Naive B cell (primary cell): ENCODE data around the gene FAM53C. TPM values are rescaled to one million over a fixed set of nuclear protein-coding genes. Genes with fewer than 3 reads are reported as not detected.
"Not testable (repeated sequence)": the region's sequence is repeated elsewhere in the genome, so short reads cannot be mapped to it uniquely, and the experiment has no call there.

Experiments
- ATAC-seq, 2 donors: fragments of 150-1000 bp; cut with Tn5 transposase; 2 replicates each; pipeline ENCODE4 v1.10.0; 2021; ENCODE audit warnings: low read depth in 2 of 2, mild to moderate bottlenecking in 2 of 2, moderate library complexity in 2 of 2
- DNase-seq: peaks from one replicate; pipeline ENCODE4 v3.0.0; 2022
- H3K27ac Mint-ChIP-seq, 6 donors: one replicate each; pipeline ENCODE4 v1.8.0; 2020 to 2022; ENCODE audit warnings: mild to moderate bottlenecking in 6 of 6, mixed read lengths in 6 of 6, moderate library complexity in 5 of 6, inconsistent platforms in 2 of 6
- H3K27me3 Mint-ChIP-seq, 3 donors: one replicate each; pipeline ENCODE4 v1.8.0; 2021 to 2022; ENCODE audit warnings: mixed read lengths in 3 of 3, mild to moderate bottlenecking in 1 of 3
- H3K36me3 Mint-ChIP-seq, 2 donors: one replicate each; pipeline ENCODE4 v1.8.0; 2020 to 2022; ENCODE audit warnings: mixed read lengths in 2 of 2, inconsistent platforms in 1 of 2, mild to moderate bottlenecking in 1 of 2
- H3K4me1 Mint-ChIP-seq, 3 donors: one replicate each; pipeline ENCODE4 v1.8.0; 2020 to 2022; ENCODE audit warnings: mixed read lengths in 3 of 3, inconsistent platforms in 1 of 3, mild to moderate bottlenecking in 1 of 3, moderate library complexity in 1 of 3
- H3K4me3 Mint-ChIP-seq, 8 donors: one replicate each; pipeline ENCODE4 v1.8.0; 2020 to 2022; ENCODE audit warnings: mild to moderate bottlenecking in 8 of 8, mixed read lengths in 8 of 8, moderate library complexity in 8 of 8, inconsistent platforms in 2 of 8
- H3K9me3 Mint-ChIP-seq, 7 donors: one replicate each; pipeline ENCODE4 v1.8.0; 2020 to 2022; ENCODE audit warnings: mixed read lengths in 7 of 7, mild to moderate bottlenecking in 5 of 7, inconsistent platforms in 2 of 7, moderate library complexity in 1 of 7
- polyA plus RNA-seq, 6 donors: library from polyadenylated mRNA; unstranded; fragments of 300-500 nt; fragmentation: Illumina TruSeq; gene quantifications; one replicate each; pipeline ENCODE4 v1.2.3, GENCODE V29; 2021; ENCODE audit warnings: low read depth in 6 of 6

FAM53C gene
- polyA plus RNA-seq, result 10 to 100 TPM; 24.2 to 37.9 (median 30.7) TPM

DNA sequence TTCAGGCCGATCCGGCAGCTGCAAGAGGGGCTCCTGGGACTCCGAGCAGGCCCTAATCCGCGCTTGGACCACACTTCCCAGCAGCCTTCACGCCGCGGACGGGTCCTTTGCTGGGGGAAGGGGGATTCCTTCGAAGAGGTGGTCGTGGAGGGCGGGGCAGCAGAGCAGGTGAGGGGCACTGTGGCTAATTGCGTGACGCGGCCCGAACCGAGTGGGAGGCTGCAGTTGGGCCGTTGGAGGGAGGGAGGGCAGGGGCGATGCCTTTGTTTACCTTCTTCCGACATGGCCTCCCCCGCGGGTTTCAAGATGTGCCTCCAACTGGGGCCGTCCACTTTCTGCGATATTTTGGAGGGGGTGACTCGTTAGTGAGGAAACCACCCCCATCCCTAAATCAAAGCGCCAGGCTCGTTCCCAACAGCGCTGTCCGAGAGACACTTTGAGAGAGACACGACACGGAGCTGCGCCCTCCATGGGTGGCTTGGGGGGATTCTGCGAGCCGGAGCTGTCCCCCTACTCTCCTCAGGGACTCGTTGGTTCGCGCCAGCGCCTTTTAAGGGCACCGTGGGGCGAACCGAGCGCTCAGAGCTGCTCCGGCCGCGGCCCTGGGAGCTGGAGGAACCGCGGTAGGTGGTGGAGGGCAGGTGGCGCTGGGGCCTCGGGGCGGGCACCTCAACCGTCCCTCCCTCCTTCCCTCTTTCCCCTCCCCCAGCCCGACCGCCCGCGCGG is at the start of gene FAM53C:
FAM53C (plus strand) TSS at position 582 of the 726 bp plus-strand sequence. CDS start 3,070 bp downstream, outside the sequence.
- Mint-ChIP-seq H3K4me3 (peak within 1 kb of the TSS; percentile 81 to 99 (median 96)), H3K27me3 (no peaks in the 10 kb centered on the region), H3K36me3 (peaks cover 0 to 9% of the 10 kb centered on the region in 2 donors), H3K27ac (peak within 1 kb of the TSS; percentile 99 to 100 (median 100)), H3K4me1 (peaks cover 35 to 37% (median 37%) of the 10 kb centered on the region in 3 donors), H3K9me3 (no peaks in the 10 kb centered on the region)
- peak; percentile 95 for DNase-seq
- peak; percentile 81 to 85 for ATAC-seq

DNA sequence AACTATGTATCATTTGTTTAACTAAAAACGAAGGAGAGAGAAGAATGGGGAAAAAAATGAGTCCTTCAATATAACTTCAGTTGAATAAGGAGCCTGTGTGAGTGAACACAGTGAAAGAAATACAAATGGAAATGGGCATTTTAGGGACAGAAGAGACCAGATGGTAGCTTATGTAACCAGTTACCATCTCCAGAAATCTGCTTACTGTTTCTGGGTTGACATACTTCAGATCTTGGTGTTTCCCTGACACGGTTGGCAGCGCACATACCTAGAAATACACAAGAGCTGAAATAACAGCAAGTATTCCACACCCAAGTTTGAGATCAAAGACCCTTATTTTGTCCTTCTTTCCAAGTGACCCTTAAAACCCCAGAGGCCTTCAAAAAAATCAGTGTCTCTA is 48.8 kb upstream of the FAM53C start:
- Mint-ChIP-seq H3K27ac (no peak overlapping the region), H3K27me3 (no peaks in the 10 kb centered on the region), H3K4me1 (peaks cover 0 to 2% (median 0%) of the 10 kb centered on the region in 3 donors), H3K36me3 (no peaks in the 10 kb centered on the region), H3K4me3 (no peak overlapping the region), H3K9me3 (no peaks in the 10 kb centered on the region)
- ATAC-seq (no peak), DNase-seq (no peak)

DNA sequence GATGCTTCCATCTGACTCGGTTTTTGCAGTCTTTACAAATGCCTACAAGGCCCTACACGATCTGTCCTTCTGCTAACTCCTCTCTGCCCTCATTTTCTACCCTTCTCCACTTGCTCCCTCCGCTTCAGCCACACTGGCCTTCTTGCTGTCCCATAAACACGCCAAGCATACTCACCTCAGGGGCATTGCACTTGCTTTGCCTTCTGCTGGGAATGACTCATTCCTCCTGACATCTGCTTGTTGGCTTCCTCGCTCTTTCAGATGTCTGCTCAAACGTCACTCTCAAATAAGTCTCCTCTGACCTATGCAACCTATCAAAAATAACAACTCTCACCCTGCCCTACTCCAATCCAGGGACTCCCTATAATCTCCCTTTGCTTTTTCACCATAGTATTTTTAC is 34.7 kb upstream of the FAM53C start:
- ATAC-seq, result no peak
- Mint-ChIP-seq H3K4me3 (no peak overlapping the region), H3K27ac (no peak overlapping the region)

DNA sequence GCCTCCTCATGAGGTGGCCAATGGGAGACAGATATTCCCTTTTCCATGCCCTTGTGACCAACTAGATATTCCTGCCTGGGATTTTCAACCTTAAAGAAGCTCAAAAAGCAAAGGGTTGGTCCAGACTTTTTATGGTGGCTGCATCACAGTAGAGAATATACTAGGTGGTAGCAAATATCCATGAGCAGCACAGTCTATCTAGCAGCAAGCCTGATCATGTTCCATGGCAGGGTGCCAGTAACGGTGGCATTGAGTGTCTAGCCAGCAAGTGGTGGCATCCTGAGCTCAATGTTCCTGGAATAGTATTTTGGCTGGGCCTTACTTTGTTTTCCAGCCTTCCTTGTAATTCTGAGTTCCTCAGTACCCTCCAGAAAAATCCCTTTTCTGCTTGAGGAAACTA is 32.3 kb upstream of the FAM53C start:
- no peaks in the 10 kb centered on the region for H3K4me1 Mint-ChIP-seq
- H3K27ac Mint-ChIP-seq, result no peak overlapping the region
- no peaks in the 10 kb centered on the region for H3K27me3 Mint-ChIP-seq
- no peak for DNase-seq
- no peak overlapping the region for H3K4me3 Mint-ChIP-seq
- H3K36me3 Mint-ChIP-seq, result no peaks in the 10 kb centered on the region
- H3K9me3 Mint-ChIP-seq, result peaks cover 0 to under 1% (median 0%) of the 10 kb centered on the region in 7 donors
- no peak for ATAC-seq

More for the DNA sequence above, 34.7 kb upstream of the FAM53C start:
- Mint-ChIP-seq H3K27me3 (no peaks in the 10 kb centered on the region), H3K36me3 (peaks cover 0 to 4% of the 10 kb centered on the region in 2 donors), H3K9me3 (peaks cover 0 to 8% (median 2%) of the 10 kb centered on the region in 7 donors), H3K4me1 (no peaks in the 10 kb centered on the region)
- DNase-seq, result no peak

DNA sequence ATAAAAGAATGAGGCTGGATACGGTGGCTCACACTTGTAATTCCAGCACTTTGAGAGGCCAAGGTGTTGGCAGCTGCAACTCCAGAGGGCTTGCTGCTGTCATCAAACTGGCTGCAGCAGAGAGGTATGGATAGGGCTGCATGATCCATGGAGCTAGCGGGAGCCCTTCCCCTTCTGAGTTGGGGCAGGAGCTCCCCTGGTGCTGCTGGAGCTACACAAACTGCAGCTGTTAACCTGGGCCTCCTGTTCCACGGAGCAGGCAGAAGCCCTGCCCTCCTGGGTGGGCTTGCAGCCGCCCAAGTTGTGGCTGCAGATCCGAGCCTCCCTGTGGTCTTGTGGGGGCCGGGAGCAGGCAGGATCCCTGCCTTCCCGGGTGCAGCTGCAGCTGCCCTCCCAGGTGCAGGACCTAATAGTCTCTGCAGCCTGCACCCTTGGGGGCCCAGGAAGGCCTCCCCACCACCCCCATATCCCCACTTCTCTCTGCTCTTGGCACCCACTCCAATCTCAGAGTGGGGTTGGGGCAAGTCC is 22.3 kb upstream of the FAM53C start:
- H3K4me1 Mint-ChIP-seq, result no peaks in the 10 kb centered on the region
- DNase-seq, result no peak
- ATAC-seq, result no peak
- no peaks in the 10 kb centered on the region for H3K36me3 Mint-ChIP-seq
- H3K27me3 Mint-ChIP-seq, result no peaks in the 10 kb centered on the region
- no peak overlapping the region for H3K27ac Mint-ChIP-seq
- peaks cover 0 to 3% (median 0%) of the 10 kb centered on the region in 7 donors for H3K9me3 Mint-ChIP-seq
- H3K4me3 Mint-ChIP-seq, result no peak overlapping the region

DNA sequence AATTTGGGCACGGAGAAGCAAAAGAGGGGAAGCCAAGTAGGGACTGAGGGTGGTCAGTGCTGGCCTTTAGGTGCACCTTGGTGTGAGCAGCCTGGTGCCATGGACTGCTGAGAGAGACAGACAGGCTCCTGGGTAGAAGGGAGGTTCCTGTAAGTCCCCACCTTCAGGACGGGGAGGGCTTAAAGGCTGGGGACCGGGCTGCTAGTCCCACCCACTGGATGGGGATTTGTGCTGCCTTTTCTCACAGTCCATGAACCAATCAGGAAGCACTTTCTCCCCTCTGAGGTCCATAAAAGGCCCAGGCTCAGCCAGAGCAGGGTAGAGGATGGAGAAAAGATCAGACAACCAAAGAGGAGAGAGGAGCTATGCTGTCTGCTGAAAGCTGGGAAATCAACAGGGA is 21.7 kb upstream of the FAM53C start:
- no peak overlapping the region for H3K27ac Mint-ChIP-seq
- no peak for DNase-seq
- peaks cover 0 to 3% (median 0%) of the 10 kb centered on the region in 7 donors for H3K9me3 Mint-ChIP-seq

DNA sequence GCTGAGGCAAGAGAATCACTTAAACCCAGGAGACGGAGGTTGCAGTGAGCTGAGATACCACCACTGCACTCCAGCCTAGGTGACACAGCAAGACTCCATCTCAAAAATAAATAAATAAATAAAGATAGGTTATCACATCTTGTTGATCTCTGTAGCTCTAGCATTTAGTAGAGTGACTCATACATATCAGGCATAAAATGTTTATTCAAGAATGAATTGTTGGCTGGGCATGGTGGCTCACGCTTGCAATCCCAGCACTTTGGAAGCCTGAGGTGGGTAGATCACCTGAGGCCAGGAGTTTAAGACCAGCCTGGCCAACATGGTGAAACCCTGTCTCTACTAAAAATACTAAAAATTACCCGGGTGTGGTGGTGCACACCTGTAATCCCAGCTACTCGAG is 19.9 kb upstream of the FAM53C start:
- not testable (repeated sequence) for H3K36me3 Mint-ChIP-seq, H3K27ac Mint-ChIP-seq, H3K9me3 Mint-ChIP-seq, ATAC-seq, H3K4me3 Mint-ChIP-seq, DNase-seq, H3K27me3 Mint-ChIP-seq, H3K4me1 Mint-ChIP-seq

More for the DNA sequence above, 21.7 kb upstream of the FAM53C start:
- ATAC-seq, result no peak
- H3K36me3 Mint-ChIP-seq, result no peaks in the 10 kb centered on the region
- H3K4me1 Mint-ChIP-seq, result no peaks in the 10 kb centered on the region
- no peaks in the 10 kb centered on the region for H3K27me3 Mint-ChIP-seq
- H3K4me3 Mint-ChIP-seq, result no peak overlapping the region

DNA sequence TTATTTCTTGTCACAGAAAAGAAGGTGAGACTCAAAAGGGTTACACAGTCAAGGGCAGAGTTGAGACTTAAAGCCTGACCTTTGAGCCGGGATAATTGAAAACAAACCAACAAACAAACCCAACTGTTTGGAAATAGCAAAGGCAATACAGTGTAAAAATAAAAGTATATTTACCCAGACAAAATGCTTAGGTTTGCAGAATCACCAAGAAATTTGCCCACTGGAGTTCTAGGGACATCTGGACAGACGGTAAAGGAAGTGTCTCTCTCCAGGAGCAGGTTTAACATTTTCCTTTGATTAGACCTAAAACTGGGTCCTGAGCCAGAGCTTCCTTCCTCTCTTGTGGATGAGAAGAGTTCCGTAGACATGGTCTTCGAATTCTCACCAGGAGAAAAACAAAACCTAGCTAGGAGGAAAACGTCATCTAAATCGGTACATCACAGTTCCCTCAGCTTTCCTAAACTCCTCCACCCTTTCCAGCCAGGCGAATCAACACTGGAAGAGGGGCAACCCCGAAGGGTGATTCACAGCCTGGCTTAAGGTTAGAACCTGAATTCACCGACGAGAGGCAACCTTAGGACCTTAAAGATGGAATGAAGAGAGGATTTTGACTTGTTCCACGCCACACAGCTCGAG is 7.1 kb upstream of the FAM53C start:
- DNase-seq (no peak), ATAC-seq (no peak)
- H3K27me3 Mint-ChIP-seq, result no peaks in the 10 kb centered on the region
- no peaks in the 10 kb centered on the region for H3K9me3 Mint-ChIP-seq
- H3K27ac Mint-ChIP-seq, result peak overlapping the region in 1 of 6 donors; percentile 27
- H3K4me3 Mint-ChIP-seq, result peak overlapping the region; percentile 84 to 94 (median 92)
- H3K36me3 Mint-ChIP-seq, result no peaks in the 10 kb centered on the region
- peaks cover 10 to 25% (median 13%) of the 10 kb centered on the region in 3 donors for H3K4me1 Mint-ChIP-seq

DNA sequence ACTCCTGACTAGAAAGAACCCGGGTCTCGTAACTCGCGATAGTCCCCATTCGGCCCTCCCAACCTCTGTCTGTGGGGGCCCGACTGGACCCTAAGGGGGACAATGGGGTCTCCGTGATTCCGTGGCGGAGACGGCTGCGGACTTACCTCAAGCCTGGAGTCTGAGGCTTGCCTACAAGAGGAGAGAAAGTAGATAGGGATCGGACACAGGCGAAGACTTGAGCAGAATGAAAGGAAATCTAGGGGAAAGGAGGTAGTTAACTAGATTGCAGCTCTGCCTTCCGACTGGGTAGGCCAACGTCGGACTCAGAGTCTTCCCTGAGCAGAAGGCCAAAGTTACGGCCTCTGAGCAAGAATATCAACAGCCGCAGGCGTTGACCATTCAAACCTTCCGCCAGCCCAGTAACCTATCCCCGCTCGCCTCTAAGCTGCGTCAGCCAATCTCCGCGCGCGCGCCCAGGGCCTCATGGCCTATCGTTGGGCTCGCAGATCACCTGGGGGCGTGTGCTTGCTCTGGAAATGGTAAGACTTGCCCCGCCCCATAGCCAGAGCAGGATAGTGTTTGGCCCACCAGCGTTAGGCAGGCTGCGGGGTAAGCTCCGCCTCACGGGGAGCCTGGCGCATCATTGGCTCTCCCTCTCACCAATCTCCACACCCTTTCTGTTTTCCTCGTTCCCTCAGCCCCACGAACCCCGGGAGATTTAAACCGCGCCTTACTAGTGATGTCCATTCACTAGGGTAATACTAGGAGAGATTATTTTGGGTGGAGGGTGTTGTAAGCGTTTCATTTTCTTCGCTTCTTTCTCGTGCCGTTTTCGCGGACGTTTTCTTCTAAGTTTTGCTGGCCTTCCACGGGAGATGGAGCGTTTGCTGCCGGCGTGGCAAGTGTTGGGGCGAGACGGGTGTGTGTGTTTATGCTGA is 6.4 kb upstream of the FAM53C start, which contains the start of gene CDC25C:
CDC25C (minus strand) TSS at position 356 of the 920 bp plus-strand sequence. CDS start 624 bp downstream, outside the sequence.
- H3K27me3 Mint-ChIP-seq, result no peaks in the 10 kb centered on the region
- peak; percentile 99 for ATAC-seq
- peak; percentile 96 for DNase-seq
- H3K4me3 Mint-ChIP-seq, result peak within 1 kb of the TSS; percentile 84 to 94 (median 92)
- no peaks in the 10 kb centered on the region for H3K36me3 Mint-ChIP-seq
- peaks cover 10 to 26% (median 13%) of the 10 kb centered on the region in 3 donors for H3K4me1 Mint-ChIP-seq
- peak within 1 kb of the TSS in 5 of 6 donors; percentile 7 to 87 (median 52) for H3K27ac Mint-ChIP-seq
- no peaks in the 10 kb centered on the region for H3K9me3 Mint-ChIP-seq

DNA sequence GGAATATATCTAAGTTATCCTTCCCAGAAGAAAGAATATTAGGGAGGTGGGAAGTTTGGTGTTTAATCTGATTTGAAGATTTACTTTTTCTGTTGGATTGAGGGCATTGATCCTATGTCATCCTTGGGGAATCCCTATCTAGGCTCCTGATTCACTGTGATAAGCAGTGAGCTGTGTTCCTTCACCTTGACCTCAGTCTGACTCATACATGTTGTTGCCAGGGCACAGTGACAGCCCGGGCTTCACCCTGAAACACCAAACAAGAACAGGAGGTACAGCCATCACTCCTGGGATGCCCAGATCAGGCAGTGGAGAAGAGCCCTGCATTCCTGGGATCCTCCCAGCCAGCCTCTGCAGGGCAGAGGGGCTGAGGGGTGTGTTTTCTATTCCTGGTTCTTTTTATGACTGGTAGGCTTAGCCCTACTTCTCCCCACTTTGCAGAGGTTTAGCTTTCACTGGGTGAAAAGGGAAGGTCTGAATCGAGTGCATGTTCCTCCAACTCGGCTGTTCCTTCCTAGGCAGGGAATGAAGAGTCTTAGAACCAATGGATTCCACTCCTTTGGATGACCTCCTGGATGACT is 3.1 kb upstream of the FAM53C start:
- DNase-seq, result no peak
- H3K4me1 Mint-ChIP-seq, result peaks cover 33 to 48% (median 33%) of the 10 kb centered on the region in 3 donors
- H3K4me3 Mint-ChIP-seq, result peak overlapping the region in 4 of 8 donors; percentile 21 to 82 (median 54)
- H3K27me3 Mint-ChIP-seq, result no peaks in the 10 kb centered on the region
- H3K36me3 Mint-ChIP-seq, result no peaks in the 10 kb centered on the region
- peak overlapping the region in 1 of 6 donors; percentile 66 for H3K27ac Mint-ChIP-seq
- ATAC-seq, result no peak
- no peaks in the 10 kb centered on the region for H3K9me3 Mint-ChIP-seq

DNA sequence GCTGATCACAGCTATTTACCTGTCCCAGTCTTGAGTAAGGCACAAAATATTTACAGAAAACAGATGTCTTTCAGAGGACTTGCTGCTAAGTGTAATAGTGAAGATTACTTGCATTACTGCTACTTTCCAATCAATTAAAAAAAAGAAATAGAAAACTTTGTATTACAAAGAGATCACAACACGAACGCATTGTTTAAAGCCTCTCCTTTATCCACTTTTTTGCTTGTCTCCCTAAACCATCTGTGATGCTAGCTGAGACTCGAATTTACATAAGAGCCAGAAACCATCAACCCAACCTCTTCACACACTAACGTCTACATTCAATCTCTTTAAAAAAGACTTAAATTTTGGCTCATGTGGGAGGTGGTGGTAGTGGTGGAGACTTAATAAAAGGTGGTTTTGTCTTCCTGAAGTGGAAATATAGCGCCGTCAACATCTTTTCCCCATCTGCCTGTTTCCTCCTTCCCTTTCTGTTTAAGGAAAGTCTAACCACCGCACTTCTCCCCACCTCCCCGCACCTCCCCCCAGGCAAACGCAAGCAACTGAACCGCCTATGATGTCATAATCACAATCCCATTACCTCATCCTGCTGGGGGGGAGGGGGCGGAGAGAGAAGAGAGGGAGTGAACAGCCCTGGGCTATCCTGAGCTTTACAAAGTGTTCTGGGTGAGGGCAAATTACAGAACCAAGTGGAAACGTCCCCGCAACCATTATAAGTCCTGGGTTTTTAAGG is 948 bp upstream of the FAM53C start:
- H3K4me3 Mint-ChIP-seq, result peak overlapping the region; percentile 81 to 99 (median 96)
- peak; percentile 35 to 41 for ATAC-seq
- peak overlapping the region; percentile 99 to 100 (median 100) for H3K27ac Mint-ChIP-seq
- DNase-seq, result no peak
- H3K9me3 Mint-ChIP-seq, result no peaks in the 10 kb centered on the region
- H3K4me1 Mint-ChIP-seq, result peaks cover 38 to 45% (median 39%) of the 10 kb centered on the region in 3 donors
- no peaks in the 10 kb centered on the region for H3K27me3 Mint-ChIP-seq
- peaks cover 0 to 9% of the 10 kb centered on the region in 2 donors for H3K36me3 Mint-ChIP-seq
